K562 (cell line): Measurements from ENCODE around the gene SPINT2. TPM values are rescaled to one million over a fixed set of nuclear protein-coding genes. Genes with fewer than 3 reads are reported as not detected.

Source experiments
- ARHGAP35 ChIP-seq: fragments of 450-650 bp; IDR thresholded peaks from 2 replicates; pipeline ENCODE4 v1.6.1; 2018; ENCODE audit not compliant: partially characterized antibody
- BHLHE40 ChIP-seq: IDR thresholded peaks from 2 replicates; pipeline ENCODE4 v1.6.1; 2011; ENCODE audit warnings: low read length, improper control_type of control experiment
- GATAD2A ChIP-seq: fragments of 450-650 bp; IDR thresholded peaks from 2 replicates; pipeline ENCODE4 v1.6.1; 2017
- HDAC8 ChIP-seq: fragments of 450-650 bp; IDR thresholded peaks from 2 replicates; pipeline ENCODE4 v1.6.1; 2016; ENCODE audit warnings: mild to moderate bottlenecking, missing genetic modification characterization, moderate library complexity, missing compliant biosample characterization
- HNRNPL ChIP-seq: fragments of 200-400 bp; formaldehyde crosslinking; IDR thresholded peaks from 2 replicates; pipeline ENCODE4 v1.6.1; 2017; ENCODE audit warnings: low read depth, mild to moderate bottlenecking, low read length
- IRF2 ChIP-seq: sonication (generic); formaldehyde crosslinking; IDR thresholded peaks from 2 replicates; pipeline ENCODE4 v1.8.1; 2022; ENCODE audit warnings: mild to moderate bottlenecking, missing genetic modification reagents
- MECOM ChIP-seq: fragments of 250-450 bp; sonication (Bioruptor Pico); IDR thresholded peaks from 2 replicates; pipeline ENCODE4 v1.8.0; 2022; ENCODE audit warnings: inconsistent platforms
- MED1 ChIP-seq: sonication (generic); formaldehyde crosslinking; IDR thresholded peaks from 2 replicates; pipeline ENCODE4 v1.8.1; 2023; ENCODE audit warnings: missing genetic modification reagents, borderline replicate concordance
- NFRKB ChIP-seq: fragments of 450-650 bp; IDR thresholded peaks from 2 replicates; pipeline ENCODE4 v1.6.1; 2016; ENCODE audit warnings: low read depth
- PHF21A ChIP-seq: fragments of 450-650 bp; IDR thresholded peaks from 2 replicates; pipeline ENCODE4 v1.6.1; 2017; ENCODE audit warnings: low read depth, borderline replicate concordance
- PTTG1 ChIP-seq: fragments of 450-650 bp; IDR thresholded peaks from 2 replicates; pipeline ENCODE4 v1.6.1; 2016; ENCODE audit warnings: low read depth, mild to moderate bottlenecking, missing genetic modification characterization, missing compliant biosample characterization
- RAD51 ChIP-seq: fragments of 450-650 bp; IDR thresholded peaks from 2 replicates; pipeline ENCODE4 v1.7.1; 2016; ENCODE audit warnings: low read depth, mild to moderate bottlenecking, borderline replicate concordance
- SAP30 ChIP-seq: fragments of 200-600 bp; sonication (generic); IDR thresholded peaks from 2 replicates; pipeline ENCODE4 v1.6.1; 2012; ENCODE audit warnings: borderline replicate concordance, low read depth, mild to moderate bottlenecking, moderate library complexity, low read length, control low read depth, inconsistent platforms; ENCODE audit not compliant: insufficient read depth, poor library complexity, severe bottlenecking
- SMAD4 ChIP-seq: fragments of 250-450 bp; sonication (Bioruptor Pico); conservative IDR thresholded peaks from 2 replicates; pipeline ENCODE4 v1.8.0; 2021; ENCODE audit warnings: inconsistent platforms, mild to moderate bottlenecking, moderate library complexity
- SNIP1 ChIP-seq: fragments of 450-650 bp; IDR thresholded peaks from 2 replicates; pipeline ENCODE4 v1.7.1; 2017; ENCODE audit warnings: low read depth, mild to moderate bottlenecking
- TAF7 ChIP-seq: fragments of 450-650 bp; IDR thresholded peaks from 2 replicates; pipeline ENCODE4 v1.6.1; 2016; ENCODE audit warnings: missing genetic modification characterization, missing compliant biosample characterization
- WHSC1 ChIP-seq: IDR thresholded peaks from one replicate; pipeline ENCODE4 v1.6.1; 2012; ENCODE audit warnings: low read length, control low read depth, inconsistent platforms
- ZC3H8 ChIP-seq: fragments of 450-650 bp; IDR thresholded peaks from 2 replicates; pipeline ENCODE4 v1.6.1; 2017
- ZFP1 ChIP-seq: fragments of 450-650 bp; formaldehyde crosslinking; IDR thresholded peaks from 2 replicates; pipeline ENCODE4 v1.4.0; 2020; ENCODE audit warnings: mild to moderate bottlenecking, mixed read lengths
- ZNF143 ChIP-seq: sonication (generic); formaldehyde crosslinking; IDR thresholded peaks from 2 replicates; pipeline ENCODE4 v1.9.0; 2022; ENCODE audit warnings: mild to moderate bottlenecking, missing genetic modification reagents
- ZNF212 ChIP-seq: fragments of 450-650 bp; formaldehyde crosslinking; IDR thresholded peaks from 2 replicates; pipeline ENCODE4 v1.4.0; 2020; ENCODE audit warnings: mild to moderate bottlenecking
- ZNF436 ChIP-seq: fragments of 250-450, 450-650 bp; sonication (Bioruptor Pico); formaldehyde crosslinking; IDR thresholded peaks from 2 replicates; pipeline ENCODE4 v1.7.0; 2020; ENCODE audit warnings: mild to moderate bottlenecking
- ZNF780A ChIP-seq: fragments of 250-450 bp; sonication (Bioruptor Pico); IDR thresholded peaks from 2 replicates; pipeline ENCODE4 v1.5.0; 2021; ENCODE audit warnings: mild to moderate bottlenecking
- polyA plus RNA-seq, 8 experiments: library from polyadenylated mRNA; depleted of rRNA in 4 of 8; stranded (reverse) in 5 of 8; unstranded in 3 of 8; fragments of >200 nt; fragmentation: Nextera tagmentation in 2 of 8; fragmentation: Illumina TruSeq in 1 of 8; extraction: Ambion mirVana in 2 of 8; extraction: Trizol in 1 of 8; gene quantifications; 2 replicates each; pipeline versions ENCODE4 v1.2.1 to v1.2.3, GENCODE V29; 2011 to 2014; ENCODE audit warnings: inconsistent platforms in 1 of 8, missing spikeins in 1 of 8
- total RNA-seq, 7 experiments: library from RNA; depleted of rRNA in 6 of 7; stranded (reverse); fragments of >200 nt in 6 of 7; fragmentation: Illumina TruSeq in 2 of 7; extraction: Trizol in 2 of 7; gene quantifications; 2 replicates each; pipeline versions ENCODE4 v1.2.1 to v1.2.3, GENCODE V29; 2011 to 2021; ENCODE audit warnings: low replicate concordance in 1 of 7
- TF ChIP-seq, protein P1 (sequence below): fragments of 450-650 bp; conservative IDR thresholded peaks from 2 replicates; pipeline ENCODE4 v1.6.1; 2016; ENCODE audit warnings: missing genetic modification characterization, low read depth, mild to moderate bottlenecking, missing compliant biosample characterization, moderate library complexity
- TF ChIP-seq, protein P2 (sequence below): fragments of 250-450 bp; sonication (Bioruptor Pico); IDR thresholded peaks from 2 replicates; pipeline ENCODE4 v1.8.0; 2021; ENCODE audit warnings: moderate library complexity, mild to moderate bottlenecking, inconsistent platforms
- TF ChIP-seq, protein P3 (sequence below): fragments of 450-650 bp; IDR thresholded peaks from 2 replicates; pipeline ENCODE4 v1.7.0; 2016; ENCODE audit warnings: borderline replicate concordance
- TF ChIP-seq, protein P4 (sequence below): fragments of 450-650 bp; IDR thresholded peaks from 2 replicates; pipeline ENCODE4 v1.6.1; 2016
- TF ChIP-seq, protein P5 (sequence below): sonication (generic); IDR thresholded peaks from 2 replicates; pipeline ENCODE4 v1.6.1; 2016

The SPINT2 gene
- total and polyA plus RNA-seq, 9 of the 15 experiments (the other 6 are each of a cell fraction or from before 2014, with no cell fraction given), result 0.65 to 4.5 (median 3.4) TPM

DNA sequence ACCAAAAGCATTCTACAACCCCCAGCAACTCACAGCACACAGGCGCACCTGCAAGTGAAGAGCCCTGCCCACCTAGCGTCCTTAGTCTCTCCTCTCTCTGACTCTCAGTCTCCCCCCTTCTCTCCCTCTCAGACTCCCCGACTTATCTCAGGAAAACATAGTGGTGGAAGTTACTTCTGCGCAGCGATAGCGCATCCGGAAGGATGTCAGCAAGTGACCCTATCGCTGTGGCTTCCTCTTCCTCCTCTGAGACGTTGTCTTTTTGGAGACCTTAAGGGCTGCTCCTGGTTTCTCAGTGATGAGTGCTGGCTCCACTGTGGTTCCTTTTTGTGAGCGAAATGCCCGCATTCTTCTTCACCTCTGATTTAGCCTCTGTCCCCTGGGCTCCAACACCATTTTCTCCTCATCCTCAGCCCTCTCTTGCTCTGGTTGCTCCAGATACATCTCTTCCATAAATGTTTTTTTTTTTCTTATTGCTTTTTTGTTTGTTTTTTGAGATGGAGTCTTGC is 52.8 kb downstream of the SPINT2 start (continued):
- TF ChIP-seq IRF2 (CRISPR knock-in tag), result no peak
- TF ChIP-seq MECOM (CRISPR knock-in tag), result peak; percentile 63
- peak; percentile 98 for TF ChIP-seq NFRKB
- TF ChIP-seq, protein P1, sequence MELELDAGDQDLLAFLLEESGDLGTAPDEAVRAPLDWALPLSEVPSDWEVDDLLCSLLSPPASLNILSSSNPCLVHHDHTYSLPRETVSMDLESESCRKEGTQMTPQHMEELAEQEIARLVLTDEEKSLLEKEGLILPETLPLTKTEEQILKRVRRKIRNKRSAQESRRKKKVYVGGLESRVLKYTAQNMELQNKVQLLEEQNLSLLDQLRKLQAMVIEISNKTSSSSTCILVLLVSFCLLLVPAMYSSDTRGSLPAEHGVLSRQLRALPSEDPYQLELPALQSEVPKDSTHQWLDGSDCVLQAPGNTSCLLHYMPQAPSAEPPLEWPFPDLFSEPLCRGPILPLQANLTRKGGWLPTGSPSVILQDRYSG (tag), result 0 out of 2 replicates have a peak, but pooled peaks have one; percentile 28
- no peak for TF ChIP-seq ZNF780A (CRISPR knock-in tag)
- TF ChIP-seq, protein P2, sequence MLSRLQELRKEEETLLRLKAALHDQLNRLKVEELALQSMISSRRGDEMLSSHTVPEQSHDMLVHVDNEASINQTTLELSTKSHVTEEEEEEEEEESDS (CRISPR knock-in tag), result no peak
- no peak for TF ChIP-seq HNRNPL
- TF ChIP-seq, protein P3, sequence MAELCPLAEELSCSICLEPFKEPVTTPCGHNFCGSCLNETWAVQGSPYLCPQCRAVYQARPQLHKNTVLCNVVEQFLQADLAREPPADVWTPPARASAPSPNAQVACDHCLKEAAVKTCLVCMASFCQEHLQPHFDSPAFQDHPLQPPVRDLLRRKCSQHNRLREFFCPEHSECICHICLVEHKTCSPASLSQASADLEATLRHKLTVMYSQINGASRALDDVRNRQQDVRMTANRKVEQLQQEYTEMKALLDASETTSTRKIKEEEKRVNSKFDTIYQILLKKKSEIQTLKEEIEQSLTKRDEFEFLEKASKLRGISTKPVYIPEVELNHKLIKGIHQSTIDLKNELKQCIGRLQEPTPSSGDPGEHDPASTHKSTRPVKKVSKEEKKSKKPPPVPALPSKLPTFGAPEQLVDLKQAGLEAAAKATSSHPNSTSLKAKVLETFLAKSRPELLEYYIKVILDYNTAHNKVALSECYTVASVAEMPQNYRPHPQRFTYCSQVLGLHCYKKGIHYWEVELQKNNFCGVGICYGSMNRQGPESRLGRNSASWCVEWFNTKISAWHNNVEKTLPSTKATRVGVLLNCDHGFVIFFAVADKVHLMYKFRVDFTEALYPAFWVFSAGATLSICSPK, result no peak
- peak; percentile 68 for TF ChIP-seq GATAD2A
- no peak for TF ChIP-seq HDAC8 (tag)
- TF ChIP-seq ARHGAP35, result no peak
- TF ChIP-seq, protein P4, sequence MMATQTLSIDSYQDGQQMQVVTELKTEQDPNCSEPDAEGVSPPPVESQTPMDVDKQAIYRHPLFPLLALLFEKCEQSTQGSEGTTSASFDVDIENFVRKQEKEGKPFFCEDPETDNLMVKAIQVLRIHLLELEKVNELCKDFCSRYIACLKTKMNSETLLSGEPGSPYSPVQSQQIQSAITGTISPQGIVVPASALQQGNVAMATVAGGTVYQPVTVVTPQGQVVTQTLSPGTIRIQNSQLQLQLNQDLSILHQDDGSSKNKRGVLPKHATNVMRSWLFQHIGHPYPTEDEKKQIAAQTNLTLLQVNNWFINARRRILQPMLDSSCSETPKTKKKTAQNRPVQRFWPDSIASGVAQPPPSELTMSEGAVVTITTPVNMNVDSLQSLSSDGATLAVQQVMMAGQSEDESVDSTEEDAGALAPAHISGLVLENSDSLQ, result peak; percentile 64
- TF ChIP-seq BHLHE40, result peak; percentile 73
- TF ChIP-seq ZNF143 (CRISPR knock-in tag), result no peak
- no peak for TF ChIP-seq PTTG1 (tag)
- no peak for TF ChIP-seq SAP30
- TF ChIP-seq SMAD4, result peak; percentile 91
- TF ChIP-seq ZC3H8, result no peak
- no peak for TF ChIP-seq SNIP1
- no peak for TF ChIP-seq WHSC1
- no peak for TF ChIP-seq ZNF212 (CRISPR knock-in tag)
- TF ChIP-seq PHF21A, result no peak
- TF ChIP-seq ZFP1, result no peak
- TF ChIP-seq, protein P5, sequence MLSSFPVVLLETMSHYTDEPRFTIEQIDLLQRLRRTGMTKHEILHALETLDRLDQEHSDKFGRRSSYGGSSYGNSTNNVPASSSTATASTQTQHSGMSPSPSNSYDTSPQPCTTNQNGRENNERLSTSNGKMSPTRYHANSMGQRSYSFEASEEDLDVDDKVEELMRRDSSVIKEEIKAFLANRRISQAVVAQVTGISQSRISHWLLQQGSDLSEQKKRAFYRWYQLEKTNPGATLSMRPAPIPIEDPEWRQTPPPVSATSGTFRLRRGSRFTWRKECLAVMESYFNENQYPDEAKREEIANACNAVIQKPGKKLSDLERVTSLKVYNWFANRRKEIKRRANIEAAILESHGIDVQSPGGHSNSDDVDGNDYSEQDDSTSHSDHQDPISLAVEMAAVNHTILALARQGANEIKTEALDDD, result peak; percentile 55; the same call in 1 of the 2 replicates
- no peak for TF ChIP-seq ZNF436 (CRISPR knock-in tag)
- no peak for TF ChIP-seq MED1 (CRISPR knock-in tag)
- no peak for TF ChIP-seq RAD51
- TF ChIP-seq TAF7, result no peak; the same call in 1 of the 2 replicates
